GM19328 (cell line): ENCODE data around the gene SLC46A3.
A peak's percentile ranks its signal among the peaks of the same experiment; 100 is the strongest.
"Not testable (repeated sequence)": the region's sequence is repeated elsewhere in the genome, so short reads cannot be mapped to it uniquely, and the experiment has no call there.

Source experiments
- ATAC-seq: cut with Tn5 transposase; IDR thresholded peaks from one replicate; pipeline ENCODE4 v1.9.1; 2021; ENCODE audit warnings: mild to moderate bottlenecking, moderate library complexity; ENCODE audit not compliant: unreplicated experiment

SLC46A3 gene

GRCh38 chr13:28734906-28735305 lies 16.1 kb upstream of the SLC46A3 start:
- ATAC-seq: no peak

DNA sequence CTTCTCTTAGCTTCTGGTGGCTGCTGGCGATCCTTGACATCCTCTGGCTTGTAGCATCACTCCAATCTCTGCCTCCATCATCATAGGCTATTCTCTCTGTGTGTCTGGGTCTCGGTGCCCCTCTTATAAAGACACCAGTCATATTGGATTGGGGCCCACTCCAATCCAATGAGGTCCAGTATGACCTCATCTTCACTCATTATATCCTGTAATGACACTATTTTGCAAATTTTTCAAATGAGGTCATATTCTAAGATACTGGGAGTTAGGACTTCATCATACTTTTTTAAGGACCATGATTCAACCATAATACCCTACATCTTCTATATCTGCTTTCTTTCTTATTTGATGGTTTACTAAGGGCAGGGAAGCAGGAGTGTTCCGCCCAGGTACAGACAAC lies 12.0 kb upstream of the SLC46A3 start:
- no peak for ATAC-seq

GRCh38 chr13:28729541-28729940 lies 10.8 kb upstream of the SLC46A3 start:
- ATAC-seq: no peak

DNA sequence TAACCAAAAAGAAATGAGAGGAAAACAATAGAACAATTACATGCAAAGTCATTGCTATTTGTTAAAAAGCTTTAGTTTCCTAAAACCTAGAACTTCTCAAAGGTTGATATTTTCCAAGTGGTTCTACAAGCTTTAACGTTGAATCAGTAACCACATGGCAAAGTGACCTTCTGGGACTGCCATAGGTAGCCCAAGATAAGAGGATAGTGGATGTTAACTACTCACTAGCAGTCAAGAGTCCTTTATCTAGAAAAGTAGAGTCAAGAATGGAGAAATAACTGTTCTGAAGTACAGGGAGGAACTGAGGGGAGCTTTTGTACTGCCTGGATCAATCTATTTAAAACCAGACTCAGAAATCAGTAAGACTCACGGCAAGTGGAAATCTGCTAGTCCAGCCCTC lies 9.9 kb upstream of the SLC46A3 start:
- ATAC-seq: no peak

- no peak for ATAC-seq
Measured at GRCh38 chr13:28725046-28725610, 6.4 kb upstream of the SLC46A3 start.

DNA sequence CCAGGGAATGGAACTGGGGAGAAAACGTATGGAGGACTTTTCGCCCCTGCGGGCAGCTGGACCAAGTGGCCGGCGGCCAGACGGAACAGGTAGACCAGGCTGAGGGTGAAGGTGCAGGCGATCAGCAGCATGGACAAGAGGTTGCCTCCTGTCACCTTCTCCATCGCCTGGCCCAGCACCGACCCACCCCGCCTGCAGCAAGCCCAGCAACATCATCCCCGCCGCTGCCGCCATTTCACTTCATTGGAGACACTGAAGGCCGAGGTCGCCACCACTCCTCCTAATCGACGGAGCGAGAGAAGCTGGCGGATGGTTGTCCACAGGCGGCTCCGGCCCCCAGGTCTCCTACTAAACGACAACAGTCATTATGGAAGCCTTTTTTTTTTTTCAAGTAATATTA lies 5.0 kb upstream of the SLC46A3 start:
- no peak for ATAC-seq

GRCh38 chr13:28719227-28720055 lies 671 bp upstream of the SLC46A3 start:
- ATAC-seq: no peak

- no peak for ATAC-seq
Measured at GRCh38 chr13:28718196-28718542, 601 bp downstream of the SLC46A3 start.

DNA sequence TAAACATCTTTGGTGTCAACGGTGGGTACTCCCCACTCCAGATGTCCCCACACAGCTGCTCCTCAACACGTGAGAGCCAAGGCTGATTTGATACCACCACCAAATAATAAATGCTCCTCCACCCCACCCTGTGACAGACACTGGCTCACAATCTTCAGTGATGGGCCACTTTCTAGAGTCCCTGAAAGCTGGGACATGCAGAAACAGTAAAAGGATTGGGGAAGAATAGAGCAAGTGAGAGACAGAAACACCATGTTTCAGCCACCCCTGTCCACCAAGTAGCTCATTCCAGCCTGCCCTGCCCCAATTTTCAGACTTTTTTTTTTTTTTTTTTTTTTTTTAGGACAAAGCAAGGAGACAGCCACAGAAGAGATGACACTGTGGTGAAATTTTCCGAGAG lies 1.6 kb downstream of the SLC46A3 start:
- ATAC-seq: no peak

GRCh38 chr13:28716511-28716910 lies 2.3 kb downstream of the SLC46A3 start:
- no peak for ATAC-seq

GRCh38 chr13:28714651-28715050 lies 4.1 kb downstream of the SLC46A3 start:
- no peak for ATAC-seq

GRCh38 chr13:28710161-28710560 lies 8.6 kb downstream of the SLC46A3 start:
- no peak for ATAC-seq

GRCh38 chr13:28707629-28708427 lies 10.9 kb downstream of the SLC46A3 start:
- peak; percentile 96 for ATAC-seq

DNA sequence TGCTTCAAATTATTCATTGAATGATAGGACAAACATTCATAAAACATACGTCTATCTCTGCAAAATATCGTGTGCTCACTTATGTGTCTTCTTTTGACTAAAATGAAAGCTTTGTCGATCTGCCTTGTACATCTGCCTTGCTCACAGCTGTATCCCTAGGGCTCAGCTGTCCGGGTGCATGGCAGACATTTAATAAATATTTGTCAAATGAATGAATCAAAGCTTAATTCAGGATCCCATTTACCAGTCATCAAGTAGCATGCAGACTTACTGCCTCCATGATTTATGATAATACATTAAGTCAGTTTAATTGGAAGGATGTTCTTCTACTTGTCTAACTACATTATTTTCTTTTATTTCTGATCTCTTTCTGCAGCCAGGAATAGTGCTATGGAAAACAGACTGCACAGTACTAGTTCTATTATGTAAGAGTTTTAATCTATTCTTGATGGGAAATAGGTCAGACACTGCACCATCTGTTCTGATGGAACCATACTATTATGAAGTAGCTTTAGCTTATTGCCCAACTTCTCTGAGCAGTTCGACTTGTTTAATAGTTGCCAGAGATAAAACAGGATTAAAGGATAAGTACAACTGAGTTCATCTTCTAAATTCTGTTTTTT lies 13.2 kb downstream of the SLC46A3 start:
- no peak for ATAC-seq

- ATAC-seq: no peak
Measured at GRCh38 chr13:28704919-28705318, 13.9 kb downstream of the SLC46A3 start.

- ATAC-seq: no peak
Measured at GRCh38 chr13:28704282-28704681, 14.5 kb downstream of the SLC46A3 start.

DNA sequence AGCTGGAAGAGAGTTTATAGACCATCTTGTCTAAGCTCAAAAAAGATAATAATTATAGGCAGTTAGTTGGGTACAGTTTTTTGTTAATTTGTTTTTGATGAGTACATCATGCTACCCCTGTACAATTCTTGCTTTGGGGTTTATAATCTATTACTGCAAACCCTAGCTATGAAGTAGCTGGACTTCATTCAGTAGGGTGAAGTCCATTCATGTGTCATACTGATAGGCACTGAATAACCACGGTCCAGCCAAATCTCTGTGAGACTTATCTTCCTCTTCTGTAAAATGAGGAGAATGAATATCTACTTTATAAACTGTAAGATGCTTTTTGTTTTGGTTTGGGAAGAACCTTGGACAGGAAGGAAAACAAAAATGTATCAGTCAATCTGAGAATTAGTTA lies 19.5 kb downstream of the SLC46A3 start:
- ATAC-seq: no peak

DNA sequence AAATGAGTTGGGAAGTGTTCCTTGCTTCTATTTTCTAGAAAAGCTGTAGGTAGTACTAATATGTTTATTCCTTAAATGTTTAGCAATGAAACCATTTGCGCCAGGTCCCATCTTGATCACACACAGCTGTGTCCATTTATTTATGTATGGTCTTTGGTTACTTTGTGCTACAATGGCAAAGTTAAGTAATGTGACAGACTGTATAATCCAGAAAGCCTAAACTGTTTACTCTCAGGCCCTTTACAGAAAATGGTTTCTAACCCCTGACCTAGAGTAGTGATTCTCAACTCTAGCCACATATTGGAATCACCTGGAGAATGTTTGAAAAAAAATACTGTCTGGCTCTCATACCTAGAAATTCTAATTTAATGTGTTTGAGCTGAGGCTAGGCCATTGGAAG lies 21.3 kb downstream of the SLC46A3 start:
- ATAC-seq: no peak

DNA sequence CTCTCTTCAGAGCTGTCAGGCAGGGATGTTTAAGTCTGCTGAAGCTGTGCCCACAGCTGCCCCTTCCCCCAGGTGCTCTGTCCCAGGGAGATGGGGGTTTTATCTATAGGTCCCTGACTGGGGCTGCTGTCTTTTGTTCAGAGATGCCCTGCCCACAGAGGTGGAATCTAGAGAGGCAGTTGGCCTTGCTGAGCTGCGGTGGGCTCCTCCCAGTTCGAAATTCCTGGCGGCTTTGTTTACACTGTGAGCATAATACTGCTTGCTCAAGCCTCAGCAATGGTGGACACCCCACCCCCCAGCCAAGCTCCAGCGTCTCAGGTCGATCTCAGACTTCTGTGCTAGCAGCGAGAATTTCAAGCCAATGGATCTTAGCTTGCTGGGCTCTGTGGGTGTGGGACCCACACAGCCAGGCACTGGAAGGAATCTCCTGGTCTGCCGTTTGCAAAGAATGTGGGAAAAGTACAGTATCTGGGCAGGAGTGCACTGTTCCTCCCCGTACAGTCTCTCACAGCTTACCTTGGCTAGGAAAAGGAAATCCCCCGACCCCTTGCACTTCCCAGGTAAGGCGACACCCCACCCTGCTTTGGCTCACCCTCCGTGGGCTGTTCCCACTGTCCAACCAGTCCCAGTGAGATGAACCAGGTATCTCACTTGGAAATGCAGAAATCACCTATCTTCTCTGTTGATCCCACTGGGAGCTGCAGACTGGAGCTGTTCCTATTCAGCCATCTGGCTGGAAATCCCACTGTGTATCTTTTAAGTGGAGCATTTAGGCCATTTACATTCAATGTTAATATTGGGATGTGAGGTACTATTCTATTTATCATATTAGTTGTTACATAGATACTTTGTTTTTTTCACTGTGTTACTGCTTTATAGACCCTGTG lies 24.9 kb downstream of the SLC46A3 start:
- not testable (repeated sequence) for ATAC-seq

GRCh38 chr13:28685892-28686291 lies 32.9 kb downstream of the SLC46A3 start:
- ATAC-seq: no peak

DNA sequence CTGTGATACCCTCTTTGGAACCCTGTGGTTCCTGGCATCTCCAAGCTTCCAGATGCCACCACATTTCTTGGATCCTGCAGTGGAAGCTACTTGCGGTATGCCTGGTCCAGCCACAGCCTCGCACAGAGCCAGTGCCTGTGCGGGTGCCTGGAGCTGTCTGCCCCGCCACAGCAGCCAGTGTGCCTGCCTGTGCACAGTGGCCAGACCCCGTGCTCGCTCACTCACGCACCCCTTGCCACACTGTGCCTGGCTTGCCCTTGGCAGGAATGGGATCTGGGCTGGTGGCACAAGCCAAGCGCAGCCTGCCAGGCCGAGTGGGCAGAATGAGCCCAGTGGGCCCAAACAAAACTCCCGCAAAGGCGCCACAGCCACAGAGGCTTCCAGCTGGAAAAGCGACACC lies 33.7 kb downstream of the SLC46A3 start:
- ATAC-seq: no peak
